GM21723 (cell line): ENCODE results near the gene ARHGAP30.
"Not testable (repeated sequence)": the region's sequence is repeated elsewhere in the genome, so short reads cannot be mapped to it uniquely, and the experiment has no call there.

ENCODE experiments used
- ATAC-seq: cut with Tn5 transposase; IDR thresholded peaks from one replicate; pipeline ENCODE4 v1.9.1; 2021; ENCODE audit warnings: mild to moderate bottlenecking, moderate library complexity; ENCODE audit not compliant: unreplicated experiment

ARHGAP30 gene

GRCh38 chr1:161069731-161070270 lies at the start of gene ARHGAP30:
TSS of gene ARHGAP30 (minus strand) at chr1:161069891. CDS start at chr1:161069624, 267 bp downstream.
- peak; percentile 86 for ATAC-seq

- ATAC-seq = peak; percentile 82
Observed at GRCh38 chr1:161117759-161118581, 48.3 kb upstream of the ARHGAP30 start, which contains the start of the genes NIT1 and PFDN2. TSS of gene NIT1 (plus strand) at chr1:161118105. CDS start at chr1:161118177, 72 bp downstream. TSS of gene PFDN2 (minus strand) at chr1:161118037. CDS start at chr1:161118026, 11 bp downstream.

- ATAC-seq = not testable (repeated sequence)
Observed at GRCh38 chr1:161115961-161116360, 46.3 kb upstream of the ARHGAP30 start.

GRCh38 chr1:161115132-161115711 lies 45.5 kb upstream of the ARHGAP30 start:
- no peak for ATAC-seq

GRCh38 chr1:161114556-161114955 lies 44.9 kb upstream of the ARHGAP30 start:
- ATAC-seq = no peak

GRCh38 chr1:161113915-161114314 lies 44.2 kb upstream of the ARHGAP30 start:
- no peak for ATAC-seq

- ATAC-seq = no peak
Observed at GRCh38 chr1:161111527-161111926, 41.8 kb upstream of the ARHGAP30 start.

- no peak for ATAC-seq
Observed at GRCh38 chr1:161111117-161111516, 41.4 kb upstream of the ARHGAP30 start.

- ATAC-seq = no peak
Observed at GRCh38 chr1:161106431-161106830, 36.7 kb upstream of the ARHGAP30 start.

GRCh38 chr1:161100556-161100955 lies 30.9 kb upstream of the ARHGAP30 start:
- ATAC-seq = no peak

GRCh38 chr1:161099090-161099802 lies 29.6 kb upstream of the ARHGAP30 start:
- no peak for ATAC-seq

GRCh38 chr1:161098210-161099068 lies 28.7 kb upstream of the ARHGAP30 start, which contains the start of gene KLHDC9:
TSS of gene KLHDC9 (plus strand) at chr1:161098361. CDS start at chr1:161098536, 175 bp downstream.
- ATAC-seq = peak; percentile 75

- ATAC-seq = no peak
Observed at GRCh38 chr1:161096530-161096929, 26.8 kb upstream of the ARHGAP30 start.

GRCh38 chr1:161096015-161096414 lies 26.3 kb upstream of the ARHGAP30 start:
- no peak for ATAC-seq

- no peak for ATAC-seq
Observed at GRCh38 chr1:161095230-161095629, 25.5 kb upstream of the ARHGAP30 start.

- ATAC-seq = no peak
Observed at GRCh38 chr1:161094481-161094880, 24.8 kb upstream of the ARHGAP30 start.

GRCh38 chr1:161092621-161093028 lies 22.9 kb upstream of the ARHGAP30 start:
- no peak for ATAC-seq

- no peak for ATAC-seq
Observed at GRCh38 chr1:161091796-161092507, 22.3 kb upstream of the ARHGAP30 start.

- ATAC-seq = no peak
Observed at GRCh38 chr1:161091093-161091492, 21.4 kb upstream of the ARHGAP30 start.
